Measurements from ENCODE around the gene TMEM250.

DNA sequence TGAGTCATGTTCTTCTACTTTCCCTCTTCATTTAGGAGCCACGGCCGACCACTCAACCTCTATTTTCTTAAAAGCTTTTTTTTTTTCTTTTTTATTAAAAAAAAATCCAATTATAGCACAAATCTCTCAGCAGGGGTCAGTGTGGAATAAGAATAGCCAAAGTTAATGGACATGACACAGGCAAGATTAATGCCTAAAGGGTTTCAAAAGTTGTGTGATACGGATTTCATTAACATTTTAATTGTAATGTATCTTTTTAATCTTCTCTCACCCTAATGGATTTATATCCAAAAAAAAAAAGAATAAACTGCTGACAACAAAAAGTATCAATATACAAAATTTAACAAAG lies 29.0 kb downstream of the TMEM250 start:
- no peak for TF ChIP-seq POLR2A (IDR thresholded peaks at IDR 0.05)
- TF ChIP-seq, protein P1, sequence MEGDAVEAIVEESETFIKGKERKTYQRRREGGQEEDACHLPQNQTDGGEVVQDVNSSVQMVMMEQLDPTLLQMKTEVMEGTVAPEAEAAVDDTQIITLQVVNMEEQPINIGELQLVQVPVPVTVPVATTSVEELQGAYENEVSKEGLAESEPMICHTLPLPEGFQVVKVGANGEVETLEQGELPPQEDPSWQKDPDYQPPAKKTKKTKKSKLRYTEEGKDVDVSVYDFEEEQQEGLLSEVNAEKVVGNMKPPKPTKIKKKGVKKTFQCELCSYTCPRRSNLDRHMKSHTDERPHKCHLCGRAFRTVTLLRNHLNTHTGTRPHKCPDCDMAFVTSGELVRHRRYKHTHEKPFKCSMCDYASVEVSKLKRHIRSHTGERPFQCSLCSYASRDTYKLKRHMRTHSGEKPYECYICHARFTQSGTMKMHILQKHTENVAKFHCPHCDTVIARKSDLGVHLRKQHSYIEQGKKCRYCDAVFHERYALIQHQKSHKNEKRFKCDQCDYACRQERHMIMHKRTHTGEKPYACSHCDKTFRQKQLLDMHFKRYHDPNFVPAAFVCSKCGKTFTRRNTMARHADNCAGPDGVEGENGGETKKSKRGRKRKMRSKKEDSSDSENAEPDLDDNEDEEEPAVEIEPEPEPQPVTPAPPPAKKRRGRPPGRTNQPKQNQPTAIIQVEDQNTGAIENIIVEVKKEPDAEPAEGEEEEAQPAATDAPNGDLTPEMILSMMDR (IDR thresholded peaks at IDR 0.05) = no peak
